HG03469 (cell line): ENCODE data around the gene LYRM7.
A peak's percentile ranks its signal among the peaks of the same experiment; 100 is the strongest.
"Not testable (repeated sequence)": the region's sequence is repeated elsewhere in the genome, so short reads cannot be mapped to it uniquely, and the experiment has no call there.

ENCODE experiments used
- ATAC-seq: cut with Tn5 transposase; IDR thresholded peaks from one replicate; pipeline ENCODE4 v1.9.1; 2021; ENCODE audit warnings: mild to moderate bottlenecking, moderate library complexity, moderate number of reproducible peaks; ENCODE audit not compliant: unreplicated experiment

Gene LYRM7

GRCh38 chr5:131171276-131171810, 599 bp downstream of the LYRM7 start:
- no peak for ATAC-seq

GRCh38 chr5:131180407-131180806, 9.7 kb downstream of the LYRM7 start:
- ATAC-seq = no peak

GRCh38 chr5:131182839-131183238, 12.1 kb downstream of the LYRM7 start:
- ATAC-seq = no peak

- ATAC-seq = no peak
These were observed 14.9 kb downstream of the LYRM7 start for GRCh38 chr5:131185523-131186104.

- ATAC-seq = no peak
These were observed 16.0 kb downstream of the LYRM7 start for GRCh38 chr5:131186561-131187256.

DNA sequence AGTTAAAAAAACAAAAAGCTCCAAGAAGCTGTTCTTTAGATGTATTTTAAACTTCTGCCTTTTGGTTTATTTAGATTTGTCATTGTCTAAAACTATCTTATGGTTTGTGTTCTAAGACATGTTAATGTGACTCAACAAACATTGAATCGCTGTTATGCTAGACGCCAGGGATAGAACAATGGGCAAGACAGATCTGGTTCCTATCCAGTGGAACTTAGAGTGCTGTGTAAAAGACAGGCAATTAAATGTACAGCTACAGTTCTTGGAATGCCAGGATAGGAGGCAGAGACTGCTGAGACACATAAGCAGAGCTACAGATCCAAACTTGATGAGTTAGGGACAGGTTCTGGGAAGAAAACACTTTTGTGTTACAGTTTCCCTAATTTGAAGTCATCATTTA, 22.4 kb downstream of the LYRM7 start:
- ATAC-seq = no peak

DNA sequence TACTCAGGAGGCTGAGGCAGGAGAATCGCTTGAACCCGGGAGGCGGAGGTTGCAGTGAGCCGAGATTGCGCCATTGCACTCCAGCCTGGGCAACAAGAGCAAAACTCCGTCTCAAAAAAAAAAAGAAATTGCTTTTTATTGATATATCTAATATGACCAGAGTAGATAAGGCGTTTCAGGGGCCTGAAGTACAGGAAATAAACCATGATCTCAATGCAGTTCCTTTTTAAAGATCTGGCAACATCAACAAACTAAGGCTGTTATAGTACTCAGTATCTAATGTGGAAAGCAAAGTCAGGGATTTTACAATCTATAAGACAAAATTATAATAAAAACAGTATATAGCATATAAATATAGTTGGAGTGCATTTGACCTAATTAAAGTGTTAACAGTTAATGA, 23.2 kb downstream of the LYRM7 start:
- ATAC-seq = not testable (repeated sequence)

GRCh38 chr5:131194725-131195124, 24.0 kb downstream of the LYRM7 start:
- no peak for ATAC-seq

GRCh38 chr5:131195696-131196095, 25.0 kb downstream of the LYRM7 start:
- no peak for ATAC-seq

DNA sequence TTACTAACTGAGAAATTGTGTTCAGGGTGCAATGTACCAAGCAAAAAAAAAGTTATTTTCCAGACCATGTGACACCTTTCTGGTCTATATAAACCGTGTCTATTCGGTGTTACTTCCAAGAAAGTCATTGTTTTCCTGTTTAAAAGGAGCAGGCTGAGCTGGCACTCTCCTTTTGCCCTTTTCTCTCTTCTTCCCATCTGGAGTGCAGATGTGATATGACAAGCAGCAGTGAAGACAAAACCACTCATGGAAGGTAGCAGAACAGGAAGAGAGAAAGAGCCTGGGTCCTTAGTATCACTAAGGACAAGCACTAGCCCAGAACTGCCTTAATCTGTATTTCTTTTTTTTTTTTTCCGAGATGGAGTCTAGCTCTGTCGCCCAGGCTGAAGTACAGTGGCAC, 25.6 kb downstream of the LYRM7 start:
- ATAC-seq = no peak

GRCh38 chr5:131198625-131199024, 27.9 kb downstream of the LYRM7 start:
- ATAC-seq = no peak

DNA sequence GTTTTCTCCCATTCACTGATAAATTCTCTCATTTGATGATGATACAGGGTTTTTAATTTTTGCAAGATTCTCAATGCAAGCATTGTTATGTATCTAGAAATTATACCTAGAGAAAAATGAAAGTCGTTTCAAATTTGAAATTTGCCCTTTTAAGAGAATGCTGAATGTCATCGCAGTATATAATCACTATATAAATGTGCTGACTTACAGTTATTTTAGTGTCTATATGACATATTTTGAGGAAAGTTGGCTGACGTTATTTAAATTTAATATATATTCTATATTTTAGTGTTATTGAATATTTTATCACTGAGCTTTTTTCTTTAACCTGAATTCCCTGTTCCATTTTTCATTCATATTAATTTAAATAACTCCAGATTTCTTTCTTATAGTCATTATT, 29.8 kb downstream of the LYRM7 start:
- no peak for ATAC-seq

GRCh38 chr5:131204964-131205363, 34.2 kb downstream of the LYRM7 start:
- ATAC-seq = no peak

- no peak for ATAC-seq
These were observed 35.3 kb downstream of the LYRM7 start for GRCh38 chr5:131206061-131206460.

DNA sequence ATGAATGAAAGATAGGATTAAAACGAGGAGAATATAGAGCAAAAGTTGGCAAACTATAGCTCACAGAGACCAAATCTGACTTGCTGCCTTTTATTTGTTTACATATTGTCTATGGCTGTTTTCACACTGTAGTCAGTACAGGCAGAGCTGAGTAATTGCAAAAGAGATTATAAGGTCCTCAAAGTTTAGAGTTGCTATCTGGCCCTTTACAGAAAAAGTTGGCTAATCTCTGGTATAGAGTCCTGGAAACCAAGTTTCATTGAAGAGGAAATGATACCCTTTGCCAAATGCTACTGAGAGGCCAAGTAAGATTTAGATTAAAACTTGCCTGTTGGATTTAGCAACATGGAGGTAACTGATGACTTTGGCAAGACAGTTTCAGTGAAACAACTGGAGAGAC, 36.0 kb downstream of the LYRM7 start:
- ATAC-seq = no peak

GRCh38 chr5:131209175-131209505, 38.4 kb downstream of the LYRM7 start:
- no peak for ATAC-seq

DNA sequence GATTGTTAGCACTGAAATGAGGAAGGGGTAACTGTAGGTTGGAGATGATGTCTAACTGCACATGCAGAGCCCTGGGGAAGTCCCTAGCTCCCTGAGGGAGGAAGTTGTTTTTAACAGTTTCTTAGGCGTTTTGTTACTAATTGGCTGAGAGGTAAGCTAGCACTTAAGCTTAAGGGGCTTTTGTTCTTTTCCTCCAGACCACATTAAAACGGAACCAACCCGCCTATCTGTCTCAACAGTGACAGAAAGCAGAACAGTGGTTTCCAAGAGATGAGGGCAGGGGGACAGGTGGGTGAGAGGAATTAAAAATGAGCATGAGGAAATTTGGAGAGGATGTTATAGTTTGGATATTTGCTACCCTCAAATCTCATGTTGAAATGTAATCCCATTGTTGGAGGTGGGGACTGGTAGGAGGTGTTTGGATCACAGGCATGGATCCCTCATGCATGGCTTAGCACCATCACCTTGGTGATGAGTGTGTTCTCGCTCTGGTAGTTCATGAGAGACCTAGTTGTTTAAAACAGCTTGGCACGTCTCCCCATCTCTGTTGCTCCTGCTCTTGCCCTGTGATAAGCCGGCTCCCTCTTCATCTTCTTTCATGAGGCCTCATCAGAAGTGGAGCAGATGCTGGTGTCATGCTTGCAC, 38.9 kb downstream of the LYRM7 start:
- ATAC-seq = peak; percentile 91

DNA sequence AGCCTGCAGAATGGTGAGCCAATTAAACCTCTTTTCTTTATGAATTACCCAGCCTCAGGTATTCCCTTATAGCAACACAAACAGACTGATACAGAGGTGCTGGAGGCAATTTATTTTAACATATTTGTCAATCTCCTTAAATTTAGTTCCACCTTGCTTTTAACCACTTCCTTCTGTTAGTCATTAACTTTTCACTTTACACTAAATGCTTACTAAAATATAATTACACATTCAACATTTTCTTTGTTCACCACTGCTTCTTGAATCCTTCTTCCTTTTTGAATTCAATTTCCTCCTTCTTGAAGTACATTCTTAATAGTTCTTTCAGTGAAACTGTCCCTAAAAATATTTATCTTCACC, 39.4 kb downstream of the LYRM7 start:
- ATAC-seq = no peak

DNA sequence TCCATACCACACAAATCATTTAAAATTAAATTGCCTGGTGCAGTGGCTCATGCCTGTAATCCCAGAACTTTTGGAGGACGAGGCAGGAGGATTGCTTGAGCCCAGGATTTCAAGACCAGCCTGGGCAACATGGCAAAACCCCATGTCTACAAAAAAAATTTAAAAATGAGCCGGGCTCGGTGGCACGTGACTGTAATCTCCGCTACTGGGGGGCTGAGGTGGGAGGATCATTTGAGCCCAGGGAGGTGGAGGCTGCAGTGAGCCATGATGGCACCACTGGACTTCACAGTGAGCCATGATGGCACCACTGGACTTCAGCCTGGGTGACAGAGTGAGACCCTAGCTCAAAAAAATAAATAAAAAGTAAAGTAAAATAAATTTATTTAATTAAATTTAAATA, 40.9 kb downstream of the LYRM7 start:
- ATAC-seq = no peak

DNA sequence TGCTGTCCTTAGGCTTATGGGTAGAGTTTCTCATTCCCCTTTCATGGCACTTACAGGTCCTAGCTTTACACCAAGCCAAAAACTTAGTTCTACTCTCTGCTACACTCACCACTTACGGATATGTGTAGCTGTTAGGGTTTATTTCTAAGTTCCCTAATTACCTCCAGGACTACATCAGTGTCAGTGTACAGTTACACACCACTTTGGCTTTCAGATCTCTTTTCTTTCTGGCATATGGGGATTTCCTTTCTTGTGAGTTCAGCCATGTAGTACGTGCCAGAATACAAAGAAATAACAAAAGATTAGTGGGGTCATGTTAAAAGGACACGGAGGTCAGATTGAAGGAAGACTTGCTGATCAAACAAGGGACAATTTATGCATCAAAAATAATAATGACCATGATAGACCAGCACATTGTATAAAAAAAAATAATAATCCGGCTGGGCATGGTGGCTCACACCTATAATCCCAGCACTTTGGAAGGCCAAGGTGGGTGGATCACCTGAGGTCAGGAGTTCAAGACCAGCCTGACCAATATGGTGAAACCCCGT, 41.8 kb downstream of the LYRM7 start:
- ATAC-seq = peak; percentile 38

DNA sequence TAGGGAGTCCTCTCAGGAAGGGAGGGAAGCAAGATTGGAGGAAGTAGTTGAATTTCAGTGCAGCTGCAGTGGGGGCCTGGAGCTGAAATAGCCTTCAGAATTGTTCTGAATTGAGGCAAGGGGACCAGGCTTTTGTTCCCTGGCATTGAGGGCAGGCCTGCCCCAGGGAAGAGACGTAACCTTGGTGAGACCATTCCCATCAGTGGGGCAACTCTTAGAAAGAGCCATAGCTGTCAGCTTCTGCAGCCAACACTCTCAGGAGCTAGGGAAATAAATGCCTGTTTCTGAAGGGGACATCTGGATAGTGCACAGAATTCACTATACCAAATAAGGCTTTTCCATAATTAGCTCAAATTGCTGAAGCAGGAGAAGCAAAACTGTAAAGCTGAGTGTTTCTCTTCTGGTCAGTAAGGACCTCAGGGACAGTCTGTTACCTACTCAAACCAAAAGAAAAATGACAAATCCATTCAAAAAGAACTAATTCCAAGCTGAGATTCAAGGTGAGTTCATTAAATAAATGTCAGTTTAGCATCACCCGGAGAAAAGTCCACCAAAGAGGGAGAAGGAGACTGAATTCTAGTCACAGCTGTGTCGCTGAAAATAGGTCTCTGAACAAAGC, 44.0 kb downstream of the LYRM7 start:
- no peak for ATAC-seq

DNA sequence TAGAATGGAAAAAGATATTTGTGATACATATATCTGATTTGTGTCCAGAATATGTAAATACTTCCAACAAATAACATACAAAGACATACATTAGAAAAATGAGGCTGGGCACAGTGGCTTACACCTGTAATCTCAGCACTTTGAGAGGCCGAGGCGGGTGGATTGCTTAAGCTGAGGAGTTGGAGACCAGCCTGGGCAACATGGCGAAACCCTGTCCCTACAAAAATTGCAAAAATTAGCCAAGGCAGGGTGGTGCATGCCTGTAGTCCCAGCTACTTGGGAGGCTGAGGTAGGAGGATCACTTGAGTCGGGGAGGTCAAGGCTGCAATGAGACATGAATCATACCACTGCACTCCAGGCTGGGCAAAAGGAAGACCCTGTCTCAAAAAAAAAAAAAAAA, 47.0 kb downstream of the LYRM7 start:
- no peak for ATAC-seq
